Activated naive CD8-positive, alpha-beta T cell (primary cell): Measurements from ENCODE around the gene FANCC.

Experiments
- H3K27ac Mint-ChIP-seq: one replicate; pipeline ENCODE4 v1.8.0; 2021; ENCODE audit warnings: mixed read lengths
- H3K27me3 Mint-ChIP-seq: one replicate; pipeline ENCODE4 v1.8.0; 2021; ENCODE audit warnings: mixed read lengths
- H3K36me3 Mint-ChIP-seq: one replicate; pipeline ENCODE4 v1.8.0; 2021; ENCODE audit warnings: mixed read lengths
- H3K4me1 Mint-ChIP-seq: one replicate; pipeline ENCODE4 v1.8.0; 2021; ENCODE audit warnings: low read depth, mixed read lengths
- H3K4me3 Mint-ChIP-seq: one replicate; pipeline ENCODE4 v1.8.0; 2021; ENCODE audit warnings: mild to moderate bottlenecking, mixed read lengths
- H3K9me3 Mint-ChIP-seq: one replicate; pipeline ENCODE4 v1.8.0; 2021; ENCODE audit warnings: low read depth, mixed read lengths

The FANCC gene

DNA sequence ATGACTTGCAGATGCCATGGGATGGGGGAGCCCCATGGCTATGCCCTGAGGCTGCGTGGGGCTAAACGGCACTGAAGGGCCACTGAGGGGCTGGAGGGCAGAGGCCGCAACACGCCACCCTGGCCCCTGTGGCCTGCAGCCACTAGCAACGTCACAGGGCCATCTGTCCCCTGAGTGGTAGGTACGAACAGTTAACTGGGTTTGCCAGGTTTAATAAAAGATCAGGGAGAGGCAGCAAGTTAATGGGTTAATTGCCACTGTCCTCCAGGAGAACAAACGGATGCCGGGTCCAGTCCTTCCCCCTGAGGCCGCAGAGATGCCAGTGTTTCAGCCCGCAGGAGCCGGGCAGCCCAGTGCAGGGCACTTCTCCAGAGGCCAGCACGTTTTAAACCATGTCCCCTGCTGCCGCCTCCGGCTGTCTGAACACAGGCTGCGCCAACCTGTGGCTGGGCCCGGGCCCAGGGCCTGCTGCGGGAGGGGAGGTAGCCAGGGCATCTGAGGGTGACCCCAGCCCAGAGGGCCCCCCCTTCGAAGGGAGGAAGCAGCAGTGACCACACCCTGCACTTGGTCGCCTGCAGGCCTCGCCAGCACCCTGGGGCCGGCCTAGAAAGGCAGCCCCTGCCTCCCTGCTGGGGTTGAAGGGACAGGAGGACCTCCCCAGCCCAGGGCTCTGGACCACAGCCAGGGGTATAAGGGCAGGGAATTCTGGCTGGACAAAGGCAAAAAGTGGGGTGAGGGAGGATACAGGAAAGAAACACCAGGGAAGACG, 227.3 kb downstream of the FANCC start:
- no peak overlapping the region for H3K27ac Mint-ChIP-seq
- H3K36me3 Mint-ChIP-seq: peaks cover 3% of the 10 kb centered on the region
- H3K4me3 Mint-ChIP-seq: no peak overlapping the region
- peaks cover 16% of the 10 kb centered on the region for H3K4me1 Mint-ChIP-seq
- H3K27me3 Mint-ChIP-seq: no peaks in the 10 kb centered on the region
- no peaks in the 10 kb centered on the region for H3K9me3 Mint-ChIP-seq

DNA sequence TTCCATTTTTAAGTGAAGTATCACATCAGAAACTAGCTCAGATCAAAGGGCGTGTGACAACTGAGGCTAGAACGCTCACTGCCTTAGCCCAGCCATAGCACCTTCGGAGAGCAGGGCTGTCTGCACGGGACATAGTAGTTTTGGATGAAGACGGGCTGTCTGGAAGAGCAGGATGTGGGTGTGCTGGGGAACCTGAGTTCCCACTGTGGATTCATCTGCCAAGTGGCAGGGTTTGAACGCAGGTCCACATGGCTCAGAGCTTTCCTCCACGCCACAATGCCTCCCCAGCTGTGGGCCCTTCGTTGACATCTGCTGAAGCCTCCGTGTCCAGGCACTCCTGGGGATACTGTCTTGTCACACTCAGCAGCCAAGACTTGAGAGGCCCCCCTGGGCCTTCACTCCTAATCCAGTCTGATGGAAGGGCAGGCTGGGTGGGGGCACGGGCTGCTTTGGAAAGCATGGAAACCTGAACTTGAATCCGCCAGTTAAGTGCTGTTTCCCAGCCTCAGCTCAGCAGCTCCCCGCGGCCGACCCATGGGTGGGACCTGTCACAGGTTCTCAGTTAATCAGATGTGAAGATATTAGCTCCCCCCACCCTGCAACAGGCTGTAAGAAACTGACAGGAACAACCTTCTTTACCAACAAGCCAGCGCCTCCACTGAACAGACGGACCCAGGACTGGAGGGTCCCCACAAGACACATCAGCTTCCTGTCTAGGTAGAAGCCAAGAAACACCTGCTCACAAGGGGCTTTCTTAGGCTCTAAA, 228.1 kb downstream of the FANCC start:
- Mint-ChIP-seq H3K36me3 (peaks cover 3% of the 10 kb centered on the region), H3K4me1 (peaks cover 16% of the 10 kb centered on the region), H3K27ac (no peak overlapping the region), H3K4me3 (no peak overlapping the region), H3K27me3 (no peaks in the 10 kb centered on the region), H3K9me3 (no peaks in the 10 kb centered on the region)

DNA sequence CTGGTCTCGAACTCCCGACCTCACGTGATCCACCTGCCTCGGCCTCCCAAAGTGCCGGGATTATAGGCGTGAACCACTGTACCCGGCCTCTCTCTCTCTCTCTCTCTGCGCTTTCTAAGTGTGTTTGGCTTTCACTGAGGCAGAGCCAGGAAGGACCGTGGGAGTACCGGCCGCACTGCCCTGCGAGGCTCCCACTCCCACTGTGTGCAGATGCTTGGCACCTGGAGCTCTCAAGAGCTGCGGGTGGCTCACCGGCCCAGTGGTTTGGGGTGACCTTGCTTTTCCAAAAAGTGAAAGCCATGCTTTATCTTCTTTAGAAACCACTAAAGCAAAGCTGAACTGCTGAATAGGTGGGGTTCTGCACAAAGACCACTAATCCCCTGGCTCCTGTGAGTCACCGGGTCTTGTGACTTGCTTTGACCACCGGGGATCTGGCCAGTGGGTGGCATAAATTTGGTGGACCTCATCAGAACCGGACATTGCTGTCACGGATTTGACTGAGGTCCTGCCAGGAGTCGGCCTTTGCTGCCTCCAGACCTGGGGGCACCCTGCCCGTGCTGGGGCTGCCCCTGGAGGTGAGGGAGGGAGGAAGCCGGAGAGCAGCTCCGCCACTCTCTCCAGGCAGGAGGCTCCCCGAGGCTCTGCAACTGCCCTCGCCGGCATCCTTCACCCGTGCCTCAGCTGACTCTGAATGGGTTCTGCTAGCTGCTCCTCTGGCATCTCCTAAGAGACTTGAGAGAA, 228.9 kb downstream of the FANCC start:
- H3K27me3 Mint-ChIP-seq: no peaks in the 10 kb centered on the region
- no peak overlapping the region for H3K27ac Mint-ChIP-seq
- H3K36me3 Mint-ChIP-seq: peaks cover 7% of the 10 kb centered on the region
- no peaks in the 10 kb centered on the region for H3K9me3 Mint-ChIP-seq
- H3K4me3 Mint-ChIP-seq: no peak overlapping the region
- peaks cover 11% of the 10 kb centered on the region for H3K4me1 Mint-ChIP-seq

DNA sequence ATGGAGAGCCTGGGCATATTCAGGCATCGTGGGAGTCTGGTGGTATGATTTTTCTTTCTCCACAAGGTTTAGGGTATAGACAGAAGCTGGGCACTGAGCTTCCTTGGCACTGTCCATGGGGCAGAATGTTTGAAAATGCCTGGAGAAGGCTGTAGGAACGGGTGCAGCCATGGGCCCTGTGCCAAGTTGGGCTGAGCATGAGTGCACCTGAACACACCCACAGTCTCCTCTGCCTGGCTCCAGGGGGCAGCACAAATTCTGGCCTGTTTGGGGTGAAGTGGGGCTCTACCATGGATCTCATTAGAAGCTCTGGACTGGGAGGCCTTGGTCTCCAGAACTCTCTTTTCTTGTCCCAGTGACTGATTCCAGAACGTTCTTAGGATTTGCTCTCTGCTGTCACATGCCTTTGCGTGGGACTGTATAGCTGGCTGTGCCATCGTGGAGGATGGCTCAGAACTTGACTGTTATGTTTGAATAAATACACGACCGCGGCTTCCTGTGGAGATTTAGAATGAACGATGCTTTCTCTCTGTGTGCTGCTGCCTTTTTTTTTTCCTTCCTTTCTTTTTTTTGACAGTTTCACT, 229.8 kb downstream of the FANCC start:
- Mint-ChIP-seq H3K9me3 (no peaks in the 10 kb centered on the region), H3K4me1 (peaks cover 10% of the 10 kb centered on the region), H3K27ac (no peak overlapping the region), H3K4me3 (no peak overlapping the region), H3K27me3 (no peaks in the 10 kb centered on the region), H3K36me3 (peaks cover 7% of the 10 kb centered on the region)

DNA sequence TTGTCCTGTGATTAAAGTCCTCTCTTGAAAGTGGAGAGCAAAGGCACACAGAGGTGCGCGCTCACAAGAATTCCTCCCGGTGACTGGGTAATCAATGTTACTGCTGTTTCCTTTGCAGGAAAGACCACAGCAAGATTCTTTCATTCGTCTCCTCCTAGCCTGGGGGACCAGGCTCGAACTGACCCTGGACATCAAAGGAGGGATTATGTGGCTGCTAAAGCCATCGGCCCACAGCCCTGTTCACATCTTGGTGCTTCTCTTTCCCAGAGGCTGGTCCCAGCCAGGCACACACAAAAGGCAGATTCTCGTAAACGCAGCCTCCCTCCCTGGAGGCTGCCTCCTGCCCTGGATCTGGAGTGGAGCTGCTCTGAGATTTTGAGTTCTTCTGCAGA, 230.9 kb downstream of the FANCC start:
- Mint-ChIP-seq H3K27me3 (no peaks in the 10 kb centered on the region), H3K27ac (no peak overlapping the region), H3K4me1 (peaks cover 2% of the 10 kb centered on the region), H3K9me3 (no peaks in the 10 kb centered on the region), H3K36me3 (peaks cover 10% of the 10 kb centered on the region), H3K4me3 (no peak overlapping the region)

DNA sequence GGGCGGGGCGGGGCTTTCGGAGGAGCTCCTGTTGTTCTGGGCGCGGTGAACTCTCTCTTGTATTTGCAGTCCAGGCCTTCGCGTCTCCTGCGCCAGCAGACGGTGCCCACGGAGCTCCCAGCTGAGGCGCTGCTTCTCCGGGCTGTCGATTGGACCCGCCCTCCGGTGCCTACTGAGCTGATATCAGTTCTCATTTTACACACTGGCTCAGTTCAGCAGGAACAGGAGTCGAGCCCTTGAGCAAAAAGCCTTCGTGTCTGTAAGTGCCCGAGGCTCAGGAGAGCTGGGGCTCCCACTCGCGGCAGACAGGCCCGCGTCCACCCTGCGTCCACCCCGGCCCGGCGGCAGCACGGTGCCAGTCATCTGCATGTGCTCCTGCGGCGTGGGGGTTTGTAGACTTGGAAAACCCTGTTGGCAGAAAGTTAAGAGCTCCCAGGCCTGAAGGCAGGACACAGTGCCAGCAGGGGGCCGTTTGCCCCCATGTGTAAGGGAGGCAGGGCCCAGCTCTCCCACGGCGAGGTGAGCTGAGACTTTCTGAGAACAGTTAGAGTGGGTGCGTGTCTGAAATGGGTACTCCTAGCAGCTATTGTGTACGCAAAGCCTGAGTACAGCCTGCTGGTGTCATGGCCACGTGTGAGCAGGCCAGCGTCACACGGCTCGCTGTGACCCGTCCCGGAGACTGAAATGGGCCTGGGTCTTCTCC, 231.5 kb downstream of the FANCC start:
- H3K9me3 Mint-ChIP-seq: no peaks in the 10 kb centered on the region
- no peak overlapping the region for H3K27ac Mint-ChIP-seq
- no peaks in the 10 kb centered on the region for H3K4me1 Mint-ChIP-seq
- H3K4me3 Mint-ChIP-seq: no peak overlapping the region
- peaks cover 10% of the 10 kb centered on the region for H3K36me3 Mint-ChIP-seq
- H3K27me3 Mint-ChIP-seq: no peaks in the 10 kb centered on the region

DNA sequence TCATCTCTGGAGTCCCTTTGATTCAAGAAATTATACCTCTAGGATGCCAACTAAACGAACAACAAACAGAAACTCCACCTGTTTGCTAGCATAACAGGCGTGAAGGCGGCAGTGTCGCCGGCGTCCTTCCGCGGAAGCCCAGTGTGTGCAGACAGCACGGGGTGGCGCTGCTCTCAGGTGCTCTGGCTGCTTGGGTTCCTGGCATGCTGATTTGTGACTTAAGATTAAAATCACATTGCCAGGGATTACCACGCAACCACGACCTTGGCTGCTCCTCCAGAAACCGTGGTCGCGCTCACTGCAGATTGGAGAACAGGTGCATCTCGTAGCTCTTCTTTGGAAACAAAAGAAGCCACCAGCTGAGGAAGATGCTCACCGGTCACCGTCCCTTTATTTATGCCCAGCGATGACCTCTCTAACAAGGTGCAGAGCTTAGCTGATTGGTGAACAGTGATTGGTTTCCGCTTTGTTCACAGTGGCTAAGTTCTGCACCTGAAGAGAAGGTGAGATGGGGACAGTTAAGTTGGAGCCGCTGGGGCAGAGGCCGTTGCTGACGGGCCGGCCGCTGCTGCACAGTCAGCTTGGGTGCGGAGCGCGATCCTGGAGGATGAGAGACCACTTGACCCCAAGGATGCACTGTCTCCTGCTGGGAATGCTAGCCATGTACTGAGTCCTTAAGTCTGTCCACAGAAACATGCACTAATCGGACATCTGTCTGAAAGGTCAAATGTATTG, 232.3 kb downstream of the FANCC start:
- H3K4me3 Mint-ChIP-seq: no peak overlapping the region
- H3K36me3 Mint-ChIP-seq: peaks cover 10% of the 10 kb centered on the region
- no peaks in the 10 kb centered on the region for H3K27me3 Mint-ChIP-seq
- H3K9me3 Mint-ChIP-seq: no peaks in the 10 kb centered on the region
- no peak overlapping the region for H3K27ac Mint-ChIP-seq
- H3K4me1 Mint-ChIP-seq: no peaks in the 10 kb centered on the region

DNA sequence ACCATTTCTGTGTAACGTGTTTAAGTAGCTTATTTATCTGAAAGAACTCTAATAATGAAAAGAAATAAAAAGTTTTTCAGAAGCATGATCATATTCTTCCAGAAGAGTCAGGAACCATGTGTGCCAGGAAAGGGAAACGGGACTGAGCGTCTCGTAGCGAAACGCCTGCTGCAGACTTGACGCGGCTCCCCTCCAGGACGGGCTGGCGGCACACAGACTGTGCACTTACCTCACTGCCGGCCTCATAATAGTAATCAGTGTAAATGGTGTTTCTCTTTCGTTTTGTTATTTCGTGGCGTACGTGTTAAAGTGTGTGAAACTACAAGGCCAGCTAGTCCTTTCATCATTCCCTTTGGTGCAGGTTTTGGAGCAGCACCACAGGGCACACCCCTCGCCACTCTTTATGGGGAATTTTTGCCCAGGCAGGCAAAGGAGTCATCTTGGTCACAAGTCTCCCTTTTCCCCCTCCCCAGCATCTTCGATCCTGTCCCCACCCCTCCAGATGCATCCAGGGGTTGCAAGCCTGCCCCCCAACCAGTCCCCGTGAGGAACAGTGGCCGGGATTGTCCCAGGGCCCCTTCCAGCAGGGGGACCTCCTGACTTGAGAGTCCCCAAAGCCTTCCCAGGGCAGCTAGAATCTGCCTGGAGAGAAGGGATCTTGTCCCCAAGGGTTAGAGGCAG, 233.1 kb downstream of the FANCC start:
- Mint-ChIP-seq H3K36me3 (peaks cover 10% of the 10 kb centered on the region), H3K9me3 (no peaks in the 10 kb centered on the region), H3K27me3 (no peaks in the 10 kb centered on the region), H3K4me3 (no peak overlapping the region), H3K4me1 (no peaks in the 10 kb centered on the region), H3K27ac (no peak overlapping the region)

DNA sequence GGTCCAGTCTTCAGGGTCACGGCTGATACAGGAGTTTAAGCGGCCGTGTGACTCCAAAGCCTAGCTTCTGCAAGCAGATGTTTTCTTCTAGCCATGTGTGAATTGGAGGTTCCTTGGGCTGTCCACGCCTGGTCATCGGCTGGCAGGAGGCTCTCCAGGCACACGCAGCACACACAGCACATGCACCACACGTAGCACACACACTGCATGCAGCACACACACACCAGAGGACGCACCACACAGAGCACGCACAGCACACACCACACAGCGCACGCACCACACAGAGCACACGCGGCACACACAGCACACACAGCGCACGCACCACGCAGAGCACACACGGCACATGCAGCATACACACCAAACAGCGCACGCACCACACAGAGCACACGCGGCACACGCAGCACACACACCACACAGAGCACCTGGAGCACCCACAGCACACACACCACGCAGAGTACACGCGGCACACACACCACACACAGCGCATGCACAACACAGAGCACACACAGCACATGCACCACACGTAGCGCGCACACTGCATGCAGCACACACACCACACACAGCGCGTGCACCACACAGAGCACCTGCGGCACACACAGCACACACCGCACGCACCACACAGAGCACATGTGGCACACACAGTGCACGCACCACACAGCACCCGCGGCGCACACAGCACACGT, 234.3 kb downstream of the FANCC start:
- Mint-ChIP-seq H3K4me3 (no peak overlapping the region), H3K27ac (no peak overlapping the region)

DNA sequence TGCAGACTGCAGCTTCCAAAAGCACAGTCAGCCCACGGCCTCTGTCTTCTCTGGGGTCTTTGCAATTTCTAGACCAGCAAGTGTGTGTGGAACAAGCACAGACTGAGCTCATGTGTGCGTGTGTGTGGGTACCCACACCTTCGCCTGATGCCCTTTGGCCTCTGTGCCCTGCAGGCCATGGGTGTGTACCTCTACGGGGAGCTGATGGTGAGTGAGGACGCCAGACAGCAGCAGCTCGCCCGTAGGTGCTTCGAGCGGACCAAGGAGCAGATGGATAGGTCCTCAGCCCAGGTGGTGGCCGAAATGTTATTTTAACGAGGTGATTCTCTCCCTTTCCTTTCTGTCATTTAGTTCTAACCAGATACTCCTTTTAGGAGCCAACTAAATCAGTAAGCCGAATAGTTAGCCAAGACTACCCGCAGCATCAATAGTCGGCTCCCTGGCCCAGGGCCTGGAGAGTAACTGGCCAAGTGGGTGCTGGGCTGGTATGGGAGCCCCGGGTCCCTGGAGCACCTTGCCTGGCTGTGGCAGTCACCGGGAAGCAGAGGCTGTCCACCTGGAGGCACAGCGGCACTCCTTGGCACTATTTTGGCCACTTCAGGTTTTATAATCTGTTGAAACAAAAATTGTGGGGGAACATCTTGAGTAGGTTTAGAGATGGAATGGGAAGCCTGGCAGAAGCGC, 235.0 kb downstream of the FANCC start:
- Mint-ChIP-seq H3K4me3 (no peak overlapping the region), H3K27ac (no peak overlapping the region), H3K9me3 (no peaks in the 10 kb centered on the region), H3K4me1 (no peaks in the 10 kb centered on the region), H3K36me3 (peaks cover 10% of the 10 kb centered on the region), H3K27me3 (no peaks in the 10 kb centered on the region)

More for the DNA sequence above, 234.3 kb downstream of the FANCC start:
- no peaks in the 10 kb centered on the region for H3K9me3 Mint-ChIP-seq
- peaks cover 10% of the 10 kb centered on the region for H3K36me3 Mint-ChIP-seq
- no peaks in the 10 kb centered on the region for H3K27me3 Mint-ChIP-seq
- H3K4me1 Mint-ChIP-seq: no peaks in the 10 kb centered on the region

DNA sequence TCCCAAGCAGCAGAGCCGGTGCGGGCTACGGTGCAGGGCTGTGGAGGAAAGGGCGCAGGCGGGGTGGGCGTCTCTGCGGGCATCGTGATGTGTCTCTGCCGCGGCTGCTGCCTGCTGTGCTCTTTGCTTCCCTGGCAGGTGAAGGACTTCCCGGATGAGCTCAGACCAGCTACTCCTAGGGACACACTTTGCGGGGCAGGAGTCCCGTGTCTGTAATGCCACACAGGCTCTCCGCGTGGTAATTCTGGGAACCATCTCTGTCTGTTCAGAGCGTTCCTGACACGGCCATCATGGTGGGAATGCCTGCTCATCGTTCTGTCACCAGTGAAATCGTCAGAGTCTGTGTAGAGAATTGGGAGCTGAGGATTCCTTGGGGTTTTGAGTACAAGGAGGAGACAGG, 235.5 kb downstream of the FANCC start:
- Mint-ChIP-seq H3K27me3 (no peaks in the 10 kb centered on the region), H3K9me3 (no peaks in the 10 kb centered on the region), H3K4me1 (no peaks in the 10 kb centered on the region), H3K36me3 (peaks cover 10% of the 10 kb centered on the region), H3K4me3 (no peak overlapping the region), H3K27ac (no peak overlapping the region)

DNA sequence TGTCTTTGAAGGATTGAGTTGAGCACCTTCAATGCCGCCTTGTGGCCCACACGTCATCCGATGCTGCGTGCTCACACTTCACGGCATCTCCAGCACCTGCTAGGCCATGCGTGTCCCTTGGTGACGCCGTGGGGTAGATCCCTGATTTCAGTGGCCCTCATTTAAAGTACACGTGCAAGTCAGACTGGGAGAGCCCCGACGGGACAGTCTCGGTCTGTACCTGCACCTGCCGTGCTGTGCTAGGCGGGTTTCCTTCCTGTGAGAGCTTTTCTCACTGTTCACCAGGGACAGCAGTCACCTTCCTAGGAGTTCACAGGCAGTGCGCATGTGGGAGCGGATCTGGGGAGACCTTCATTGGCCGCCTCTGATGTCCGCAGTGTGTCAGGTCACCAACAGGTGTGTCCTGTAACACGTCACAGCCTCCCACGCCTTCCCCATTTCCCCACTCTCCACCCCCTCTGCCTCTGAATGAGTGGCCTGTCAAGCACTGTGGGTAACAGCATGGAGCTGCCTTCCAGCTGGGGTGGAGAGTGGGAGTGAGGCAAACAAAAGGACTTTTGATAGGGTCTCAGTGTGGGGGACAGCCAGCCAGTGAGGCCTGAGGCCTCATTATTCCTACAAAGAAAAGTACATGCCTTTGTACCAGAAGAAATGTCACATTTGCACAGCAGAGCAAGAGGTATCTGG, 236.4 kb downstream of the FANCC start:
- no peaks in the 10 kb centered on the region for H3K9me3 Mint-ChIP-seq
- peak overlapping the region; percentile 22 for H3K27ac Mint-ChIP-seq
- peaks cover 7% of the 10 kb centered on the region for H3K36me3 Mint-ChIP-seq
- no peaks in the 10 kb centered on the region for H3K27me3 Mint-ChIP-seq
- no peak overlapping the region for H3K4me3 Mint-ChIP-seq
- no peaks in the 10 kb centered on the region for H3K4me1 Mint-ChIP-seq
